ENCODE data around the gene TOM1L2. TPM values are rescaled to one million over a fixed set of nuclear protein-coding genes. Genes with fewer than 3 reads are reported as not detected.
A peak's percentile ranks its signal among the peaks of the same experiment; 100 is the strongest.

Gene TOM1L2
- polyA plus RNA-seq, 3 donors, result 34.9 to 53.2 (median 37.3) TPM

DNA sequence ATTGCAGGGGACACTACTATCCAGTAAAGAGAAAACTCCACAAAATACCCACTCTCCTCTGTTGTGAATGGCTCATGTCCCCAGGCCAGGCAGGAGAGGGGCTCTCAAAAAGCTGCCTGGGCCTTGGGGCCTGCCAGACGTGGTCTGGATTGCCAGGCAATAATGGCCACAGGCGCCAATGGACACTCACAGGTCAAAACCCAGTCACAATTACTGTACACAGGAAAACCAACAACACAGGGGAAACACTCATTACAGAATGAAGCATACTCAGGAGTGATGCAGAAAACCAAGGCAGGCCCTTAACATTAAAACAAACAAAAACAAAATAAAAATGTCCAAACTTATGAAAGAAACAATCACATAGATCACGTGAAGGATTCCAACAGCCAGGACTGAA, 100.3 kb downstream of the TOM1L2 start:
- DNase-seq (ENCODE audit: extremely low read depth in 1 of 11, low read depth in 9 of 11, low spot score in 4 of 11), result no peak

DNA sequence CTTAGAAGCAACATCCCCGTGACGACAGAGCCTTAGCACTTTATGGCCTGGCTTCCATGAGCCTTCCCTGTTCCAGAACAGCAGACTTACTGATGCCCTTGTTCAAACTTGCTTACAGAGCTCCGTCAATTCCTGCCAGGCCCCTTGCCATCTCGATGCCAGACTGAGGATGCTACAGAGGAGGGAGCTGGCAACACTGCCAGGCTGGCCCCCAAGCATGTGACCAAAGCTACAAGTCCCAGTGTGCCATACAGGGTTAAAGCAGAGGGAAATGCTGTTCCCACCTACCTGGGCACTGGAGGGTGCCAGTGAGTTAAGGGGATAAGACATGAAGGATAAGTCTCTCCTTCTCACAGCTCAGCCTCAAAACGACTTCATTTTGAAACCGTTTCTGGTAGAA, 102.0 kb downstream of the TOM1L2 start:
- DNase-seq (ENCODE audit: extremely low read depth in 1 of 11, low read depth in 9 of 11, low spot score in 4 of 11), result no peak

DNA sequence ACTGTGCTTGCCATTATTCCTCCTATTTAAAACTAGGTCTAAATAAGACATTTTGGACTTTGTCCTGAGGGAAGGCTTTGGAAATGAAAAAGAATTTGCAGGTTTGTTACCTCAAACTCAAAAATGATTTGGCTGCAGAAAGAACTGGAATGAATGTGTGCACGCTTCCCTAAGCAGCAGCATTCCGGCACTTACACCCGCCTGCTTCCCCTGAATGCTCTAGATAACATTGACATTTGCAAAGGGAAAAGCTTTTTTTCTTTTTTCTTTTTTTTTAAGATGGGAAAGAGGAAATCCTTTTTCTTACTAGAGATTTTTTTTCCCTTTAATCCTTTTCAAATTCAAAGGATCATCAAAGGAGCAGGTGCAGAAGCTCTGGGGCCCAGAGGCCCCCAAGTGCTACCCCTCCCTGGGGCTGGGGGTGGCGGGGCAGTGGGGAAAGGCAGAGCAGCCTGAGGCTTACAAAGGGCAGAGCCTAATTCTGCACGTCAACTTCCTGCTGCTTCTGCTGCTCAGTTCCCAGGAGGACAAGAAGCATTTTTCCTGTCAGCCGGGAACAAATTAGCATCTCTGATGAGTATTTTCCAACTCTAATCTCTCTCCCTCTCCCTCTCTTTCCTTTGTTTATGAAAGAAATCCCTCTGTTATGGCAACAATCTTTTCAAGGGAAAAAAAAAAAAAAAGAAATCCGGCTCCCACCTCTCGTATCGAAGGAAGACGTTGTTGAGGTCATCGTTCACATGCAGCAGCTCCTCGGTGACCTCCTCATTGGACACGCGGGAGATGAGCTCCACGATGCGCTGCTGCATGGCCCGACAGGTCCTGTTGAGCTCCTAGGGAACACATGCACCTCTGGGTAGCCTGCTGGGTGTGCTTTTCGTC, 103.3 kb downstream of the TOM1L2 start:
- DNase-seq (ENCODE audit: extremely low read depth in 1 of 11, low read depth in 9 of 11, low spot score in 4 of 11), result peak in 1 of 11 donors; percentile 56

DNA sequence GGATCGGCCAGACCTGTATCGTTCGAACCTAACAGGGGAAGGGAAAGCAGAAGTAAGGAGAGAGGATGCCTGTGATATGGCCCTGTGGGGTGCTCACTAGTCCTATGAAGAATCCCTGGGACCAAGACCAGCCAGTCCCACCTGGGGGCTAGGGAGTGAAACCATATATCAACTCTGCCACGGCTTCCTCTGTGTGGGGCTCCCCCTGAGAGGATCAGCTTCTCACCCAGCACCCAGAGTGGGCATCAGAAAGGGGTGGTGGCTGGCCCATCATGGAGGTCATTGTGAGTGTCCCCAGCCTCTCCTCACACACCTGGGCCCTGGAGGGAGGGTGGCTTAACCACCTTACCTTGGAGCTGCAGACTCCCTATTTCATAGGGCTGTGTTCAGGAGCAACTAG, 105.3 kb downstream of the TOM1L2 start:
- no peak for DNase-seq (ENCODE audit: extremely low read depth in 1 of 11, low read depth in 9 of 11, low spot score in 4 of 11)

DNA sequence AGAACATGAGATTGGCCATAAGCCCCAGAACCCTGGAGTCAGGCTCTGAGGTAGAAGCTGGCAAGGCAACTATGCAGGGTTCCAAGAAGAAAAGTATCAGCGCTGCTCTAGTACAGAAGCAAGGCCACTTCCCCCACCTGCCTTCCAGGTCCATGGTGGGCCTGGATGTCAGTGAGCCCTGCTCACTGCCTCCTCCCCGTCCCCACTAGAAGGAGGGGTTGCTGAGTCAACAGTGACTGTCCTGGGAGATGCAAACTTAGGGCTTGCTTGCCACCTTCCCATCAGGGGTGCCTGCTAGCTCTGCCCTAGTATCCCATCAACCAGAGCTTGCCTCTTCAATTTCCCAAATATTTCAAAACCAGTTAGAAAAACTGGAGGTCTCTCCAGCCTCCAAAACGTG, 105.8 kb downstream of the TOM1L2 start:
- DNase-seq (ENCODE audit: extremely low read depth in 1 of 11, low read depth in 9 of 11, low spot score in 4 of 11), result no peak

DNA sequence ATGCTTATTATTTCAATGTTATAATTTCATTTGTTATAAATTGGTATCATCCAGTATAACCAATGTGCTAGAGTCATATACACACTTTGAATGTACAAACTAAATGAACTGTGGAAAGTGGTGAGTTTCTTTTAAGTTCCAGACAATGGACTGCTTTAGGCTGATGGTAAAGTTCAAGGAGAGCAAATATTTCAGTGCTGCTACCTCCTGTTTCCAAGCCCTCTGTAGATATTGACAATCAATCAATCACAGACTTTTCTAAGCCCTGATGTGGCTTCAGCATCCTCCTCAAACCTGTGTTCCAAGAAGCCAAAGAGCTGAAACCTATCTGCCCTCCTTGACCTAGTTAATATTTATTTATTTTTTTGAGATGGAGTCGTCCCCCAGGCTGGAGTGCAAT, 107.2 kb downstream of the TOM1L2 start:
- DNase-seq (ENCODE audit: extremely low read depth in 1 of 11, low read depth in 9 of 11, low spot score in 4 of 11), result no peak

DNA sequence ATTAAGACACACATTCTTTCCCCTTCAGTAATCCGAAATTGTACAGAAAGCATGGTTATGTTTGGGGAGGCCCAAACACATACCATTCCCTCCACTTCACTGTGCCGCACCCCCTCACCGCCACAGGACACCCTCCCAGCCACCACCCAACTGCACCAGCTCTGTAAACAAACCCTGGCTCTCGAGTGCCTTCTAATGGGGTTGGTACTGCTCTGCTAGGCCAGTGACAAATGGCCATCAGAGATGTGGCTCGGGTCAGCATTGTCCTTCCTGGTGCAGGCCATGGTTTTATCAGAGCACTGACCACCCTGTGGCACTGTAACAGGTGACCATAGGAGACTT, 111.5 kb downstream of the TOM1L2 start:
- no peak for DNase-seq (ENCODE audit: extremely low read depth in 1 of 11, low read depth in 9 of 11, low spot score in 4 of 11)

DNA sequence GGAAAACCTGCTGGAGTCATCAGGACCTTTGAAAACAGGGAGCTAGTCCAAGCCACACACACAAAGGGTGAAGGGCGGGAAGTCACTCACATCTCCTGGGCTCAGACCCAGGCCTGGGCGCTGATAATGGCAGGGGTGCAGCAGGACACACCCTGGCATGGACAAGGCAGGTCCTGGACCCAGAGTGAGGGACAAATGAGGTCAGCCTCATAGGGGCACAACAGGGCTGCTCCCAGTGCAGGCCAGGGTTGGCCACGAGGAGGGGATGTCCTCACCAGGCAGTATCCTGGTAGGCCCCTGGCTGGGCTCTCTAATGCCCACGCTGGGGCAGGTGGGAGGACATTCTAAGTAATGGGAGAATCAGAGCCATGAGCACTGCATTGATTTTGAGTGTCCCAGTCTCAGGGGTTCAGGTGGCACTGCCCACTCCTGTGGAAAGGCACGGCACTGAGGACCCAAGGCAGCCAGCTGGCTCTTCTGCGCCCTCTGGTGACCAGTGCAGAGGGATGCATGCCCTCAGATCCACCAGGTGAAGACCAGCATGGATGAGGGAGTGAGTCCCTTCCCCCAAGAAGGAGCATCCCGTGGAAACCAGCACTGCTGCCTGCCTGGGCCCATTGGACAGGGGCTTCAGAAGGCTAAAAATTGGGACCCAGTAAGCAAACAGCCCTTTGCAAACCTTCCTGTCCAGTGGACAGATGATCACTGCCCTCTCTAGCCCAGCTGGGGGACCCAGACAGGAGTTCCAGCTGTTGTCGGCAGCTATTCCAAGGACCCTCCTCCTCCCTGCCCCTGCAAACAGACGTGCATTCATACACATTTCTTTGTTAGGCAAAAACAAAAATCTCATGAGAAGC, 112.1 kb downstream of the TOM1L2 start:
- no peak for DNase-seq (ENCODE audit: extremely low read depth in 1 of 11, low read depth in 9 of 11, low spot score in 4 of 11)

DNA sequence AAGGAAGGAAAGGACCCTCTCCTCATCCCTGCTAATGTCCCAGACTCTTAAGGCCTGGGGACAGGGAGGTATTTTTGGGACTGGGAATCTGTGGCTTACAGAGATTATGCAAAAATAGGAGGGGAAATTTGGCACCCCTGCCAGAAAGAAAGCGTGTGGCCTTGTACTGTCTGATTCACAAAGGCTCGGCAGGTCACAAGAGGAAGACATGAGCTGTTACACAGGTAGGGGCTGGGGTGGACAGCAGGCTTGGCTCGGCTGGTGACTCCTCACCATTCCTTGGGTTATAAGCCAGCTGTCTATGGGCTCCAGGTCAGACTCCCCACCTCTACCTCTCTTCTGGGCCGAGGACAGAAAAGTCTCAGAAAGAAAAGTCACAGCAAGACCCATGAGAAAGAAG, 114.7 kb downstream of the TOM1L2 start:
- no peak for DNase-seq (ENCODE audit: extremely low read depth in 1 of 11, low read depth in 9 of 11, low spot score in 4 of 11)

DNA sequence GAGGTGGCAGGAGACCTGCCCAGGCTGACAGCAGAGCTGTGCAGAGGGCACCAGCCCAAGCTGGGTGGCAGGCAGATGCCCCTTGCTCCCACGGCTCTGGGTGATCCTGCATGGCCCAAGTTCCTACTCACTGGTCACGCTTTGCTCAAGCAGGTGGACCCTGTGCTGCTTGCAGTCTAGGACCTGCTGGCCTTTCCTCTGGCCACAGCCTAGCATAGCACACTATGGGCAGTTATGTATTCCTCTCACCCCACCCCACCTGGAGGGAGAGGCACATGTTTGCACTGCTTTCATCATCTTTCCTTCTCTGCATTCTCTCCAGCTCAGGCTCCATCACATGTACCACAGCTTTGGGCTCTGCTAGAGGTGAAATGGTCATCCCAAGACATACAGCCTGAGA, 115.8 kb downstream of the TOM1L2 start:
- DNase-seq (ENCODE audit: extremely low read depth in 1 of 11, low read depth in 9 of 11, low spot score in 4 of 11), result no peak

DNA sequence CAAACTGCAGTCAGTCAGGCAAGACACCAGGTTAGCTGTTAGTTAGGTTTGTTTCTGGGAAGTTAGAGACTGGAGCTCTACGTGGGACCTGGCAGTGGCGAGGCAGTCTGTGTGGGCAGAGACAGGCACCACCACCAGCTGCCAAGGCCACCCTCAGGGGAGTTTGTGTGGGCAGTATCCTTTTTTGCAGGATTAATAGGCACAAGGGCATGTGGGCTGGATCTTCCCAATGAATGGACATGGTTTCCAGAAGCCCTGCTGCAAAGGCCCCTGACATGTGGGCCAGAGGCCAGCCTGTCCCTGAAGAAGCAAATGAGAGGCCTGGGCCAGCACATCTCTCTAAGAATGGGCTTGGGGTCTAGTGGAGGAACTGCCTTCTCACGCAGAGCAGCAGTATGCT, 116.2 kb downstream of the TOM1L2 start:
- no peak for DNase-seq (ENCODE audit: extremely low read depth in 1 of 11, low read depth in 9 of 11, low spot score in 4 of 11)

DNA sequence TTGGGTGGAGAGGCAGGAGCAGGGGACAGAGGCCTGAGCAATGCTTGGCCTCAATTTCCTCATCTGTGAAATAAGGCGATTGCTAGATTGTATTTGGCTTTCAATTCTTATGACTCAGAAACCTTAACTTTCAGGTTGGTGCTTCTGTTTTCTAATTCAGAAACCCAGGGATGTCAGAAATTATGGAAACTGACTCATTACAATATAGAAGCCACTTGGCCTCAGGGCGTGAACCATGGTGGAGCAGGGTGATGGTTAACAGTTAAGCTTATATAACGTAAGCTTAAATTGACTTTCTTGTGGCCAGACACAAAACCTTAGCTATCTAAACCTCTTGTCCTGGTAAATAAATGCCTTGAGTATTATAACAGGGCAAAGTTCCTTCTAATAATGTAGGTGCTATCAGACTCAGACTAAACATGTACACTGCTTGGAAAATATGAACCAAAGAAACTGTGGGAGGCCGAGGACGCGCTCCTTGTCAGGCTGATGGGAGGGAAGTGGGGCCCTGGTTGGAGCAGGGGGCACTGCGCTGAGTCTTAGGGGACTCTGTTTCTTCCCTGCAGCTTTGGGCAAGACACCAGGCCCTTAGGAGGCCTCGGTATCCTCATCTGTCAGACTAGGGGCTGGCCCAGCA, 118.3 kb downstream of the TOM1L2 start:
- no peak for DNase-seq (ENCODE audit: extremely low read depth in 1 of 11, low read depth in 9 of 11, low spot score in 4 of 11)

DNA sequence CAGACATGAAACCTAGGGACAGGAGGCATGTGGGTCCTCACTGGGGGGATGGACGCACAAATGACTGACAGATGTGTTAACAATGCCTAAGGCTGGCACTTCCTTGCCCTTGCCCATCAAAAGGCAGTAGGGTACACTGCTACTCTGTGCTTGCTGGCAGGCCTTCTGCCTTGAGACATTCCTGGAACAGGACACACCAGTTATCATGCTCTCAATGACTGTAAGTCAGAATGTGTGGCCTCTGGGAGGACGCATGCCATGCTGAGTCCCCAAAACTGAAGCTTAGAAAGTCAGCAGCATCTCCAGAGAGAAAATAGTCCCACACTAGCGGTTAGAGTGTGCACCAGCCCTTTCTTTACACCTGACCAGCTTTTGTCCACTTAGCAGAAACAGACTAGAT, 119.3 kb downstream of the TOM1L2 start:
- no peak for DNase-seq (ENCODE audit: extremely low read depth in 1 of 11, low read depth in 9 of 11, low spot score in 4 of 11)

DNA sequence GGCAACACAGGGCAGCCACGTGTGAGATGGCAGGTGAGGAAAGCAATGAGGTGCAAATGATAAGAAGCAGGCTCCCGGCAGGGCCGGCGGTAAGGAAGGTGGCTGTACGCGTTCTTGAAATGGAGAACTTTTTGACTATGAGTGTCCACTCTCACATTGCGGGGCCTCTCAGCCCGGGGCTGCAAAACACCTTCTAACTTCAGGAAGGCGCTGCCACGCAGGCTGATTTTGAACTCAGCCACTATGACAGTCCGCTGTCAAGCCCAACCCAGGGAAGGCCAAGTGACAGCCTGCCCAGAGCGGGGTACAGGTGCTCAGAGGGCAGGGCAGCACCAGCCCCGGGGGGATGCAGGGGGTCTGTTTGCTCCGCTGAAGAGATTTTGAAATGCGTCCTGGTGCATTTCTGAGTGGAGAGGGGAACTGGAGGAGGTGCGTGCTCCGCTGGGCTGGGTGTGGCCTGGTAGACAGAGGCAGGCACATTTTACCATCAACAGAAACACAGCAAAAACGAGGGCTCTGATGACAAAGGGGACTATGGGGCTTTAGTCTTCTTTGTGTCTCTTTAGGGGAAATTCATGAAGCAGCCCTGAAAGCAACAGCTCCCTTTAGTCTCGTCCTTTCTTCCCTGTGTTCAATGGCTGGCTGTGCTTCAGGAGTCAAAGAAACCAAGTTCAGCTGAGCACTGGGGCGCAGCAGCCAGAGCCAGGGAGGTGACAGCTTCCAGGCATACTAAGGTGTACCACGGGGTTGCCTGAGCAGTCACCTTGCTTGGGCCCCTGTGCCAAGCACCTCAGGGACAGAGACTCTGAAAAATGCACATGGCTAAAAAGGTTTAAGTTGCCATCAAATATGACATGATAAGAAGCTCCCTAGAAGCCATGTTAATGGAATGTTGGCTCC, 120.8 kb downstream of the TOM1L2 start:
- no peak for DNase-seq (ENCODE audit: extremely low read depth in 1 of 11, low read depth in 9 of 11, low spot score in 4 of 11)

DNA sequence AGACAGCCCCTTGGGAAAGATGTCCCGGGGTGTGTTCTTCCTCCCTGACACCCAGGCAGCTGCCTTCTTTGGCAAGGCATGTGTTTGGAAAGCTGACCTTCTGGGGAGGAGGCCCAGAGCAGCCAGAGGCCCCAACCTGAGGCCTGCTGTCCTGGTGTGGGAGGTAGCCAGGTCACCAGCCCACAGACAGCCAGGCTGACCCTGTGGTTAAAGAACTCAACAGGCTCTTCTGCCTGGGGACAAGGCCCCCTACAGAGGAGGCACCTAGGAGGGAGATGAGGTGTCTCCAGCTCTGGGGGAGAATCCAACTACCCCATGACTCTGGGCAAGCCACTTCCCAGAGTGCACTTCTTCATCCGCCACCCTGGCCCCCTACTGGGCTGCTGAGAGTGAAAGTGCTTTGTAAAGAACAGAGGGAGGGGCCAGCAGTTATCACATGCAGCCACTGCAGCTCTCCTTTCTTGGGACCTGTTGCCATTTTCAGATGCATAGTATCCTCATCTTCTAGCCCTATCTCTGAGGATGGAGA, 122.3 kb downstream of the TOM1L2 start:
- no peak for DNase-seq (ENCODE audit: extremely low read depth in 1 of 11, low read depth in 9 of 11, low spot score in 4 of 11)

DNA sequence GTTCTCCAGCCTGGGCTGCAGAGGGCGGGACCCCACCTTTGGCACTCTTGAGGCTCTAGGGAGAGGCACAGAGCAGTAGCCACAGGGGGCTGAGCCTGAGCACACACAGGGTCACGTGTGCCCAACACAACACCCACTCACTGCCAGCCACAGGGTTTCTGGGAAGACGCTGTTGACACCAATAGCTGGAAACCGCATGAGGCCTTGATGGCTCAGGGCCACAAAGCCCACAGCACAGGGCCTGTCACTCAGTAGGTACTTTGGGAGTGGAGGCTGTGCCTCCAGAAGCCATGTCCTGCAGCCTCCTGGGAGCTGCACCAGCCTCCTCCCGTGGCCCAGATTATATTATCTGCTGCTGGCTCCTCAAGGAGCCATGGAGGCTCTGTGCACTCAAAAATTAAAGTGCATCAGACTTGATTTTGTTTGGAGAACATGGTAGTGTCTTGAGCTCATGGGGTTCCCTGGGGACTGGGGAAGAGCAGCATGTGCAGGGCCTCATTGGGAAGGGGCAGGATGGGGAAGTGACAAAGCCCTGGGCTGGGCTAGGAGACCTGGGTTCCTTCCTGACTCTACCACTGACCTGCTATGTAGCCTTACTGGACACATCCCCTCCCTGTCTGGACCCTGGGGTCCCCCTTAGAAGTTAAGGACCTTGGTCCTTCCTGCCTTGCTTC, 122.9 kb downstream of the TOM1L2 start:
- DNase-seq (ENCODE audit: extremely low read depth in 1 of 11, low read depth in 9 of 11, low spot score in 4 of 11), result no peak

DNA sequence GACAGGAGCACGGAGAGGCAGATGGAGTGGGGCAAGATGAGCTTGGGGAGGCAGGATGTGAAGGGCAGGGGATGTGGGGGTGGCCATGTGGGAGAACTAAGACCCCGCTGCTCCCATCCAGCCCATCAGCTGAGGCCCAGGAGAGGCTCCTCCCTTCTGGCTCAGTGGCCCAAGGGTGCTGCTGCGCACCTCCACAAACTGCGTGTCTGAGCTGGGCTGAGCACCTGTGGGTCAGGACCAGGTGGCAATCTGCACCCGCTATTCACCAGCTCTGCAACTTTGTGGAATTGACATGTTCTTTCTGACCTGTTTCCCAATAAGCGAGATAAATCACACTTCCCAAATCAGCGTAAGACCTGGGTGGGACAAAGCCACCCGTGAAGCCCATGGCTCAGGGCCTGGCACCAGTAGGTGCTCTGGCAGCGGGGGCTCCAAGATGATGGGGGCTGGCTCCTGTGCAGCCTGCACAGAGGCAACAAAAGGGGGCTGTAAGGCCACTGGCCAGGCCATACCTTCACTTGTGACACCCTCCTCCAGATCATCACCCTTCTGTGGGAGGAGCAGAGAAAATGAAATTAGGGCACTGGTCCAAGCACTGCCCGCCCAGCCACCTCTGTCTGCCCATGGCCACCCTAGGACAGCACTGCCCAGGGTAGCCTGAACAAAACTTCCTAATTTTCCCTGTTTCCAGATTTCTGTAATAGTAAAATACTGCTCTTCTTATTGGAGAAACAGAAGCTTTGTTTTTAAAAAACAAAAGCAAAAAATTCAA, 123.7 kb downstream of the TOM1L2 start:
- DNase-seq (ENCODE audit: extremely low read depth in 1 of 11, low read depth in 9 of 11, low spot score in 4 of 11), result no peak
